Fibroblast of the conjunctiva (primary cell): ENCODE data around the gene PLEKHA4.
A peak's percentile ranks its signal among the peaks of the same experiment; 100 is the strongest.
"Not testable (repeated sequence)": the region's sequence is repeated elsewhere in the genome, so short reads cannot be mapped to it uniquely, and the experiment has no call there.

Experiments
- DNase-seq: peaks from one replicate; pipeline ENCODE4 v3.0.0-alpha.2; 2010; ENCODE audit warnings: low read depth

PLEKHA4 gene

DNA sequence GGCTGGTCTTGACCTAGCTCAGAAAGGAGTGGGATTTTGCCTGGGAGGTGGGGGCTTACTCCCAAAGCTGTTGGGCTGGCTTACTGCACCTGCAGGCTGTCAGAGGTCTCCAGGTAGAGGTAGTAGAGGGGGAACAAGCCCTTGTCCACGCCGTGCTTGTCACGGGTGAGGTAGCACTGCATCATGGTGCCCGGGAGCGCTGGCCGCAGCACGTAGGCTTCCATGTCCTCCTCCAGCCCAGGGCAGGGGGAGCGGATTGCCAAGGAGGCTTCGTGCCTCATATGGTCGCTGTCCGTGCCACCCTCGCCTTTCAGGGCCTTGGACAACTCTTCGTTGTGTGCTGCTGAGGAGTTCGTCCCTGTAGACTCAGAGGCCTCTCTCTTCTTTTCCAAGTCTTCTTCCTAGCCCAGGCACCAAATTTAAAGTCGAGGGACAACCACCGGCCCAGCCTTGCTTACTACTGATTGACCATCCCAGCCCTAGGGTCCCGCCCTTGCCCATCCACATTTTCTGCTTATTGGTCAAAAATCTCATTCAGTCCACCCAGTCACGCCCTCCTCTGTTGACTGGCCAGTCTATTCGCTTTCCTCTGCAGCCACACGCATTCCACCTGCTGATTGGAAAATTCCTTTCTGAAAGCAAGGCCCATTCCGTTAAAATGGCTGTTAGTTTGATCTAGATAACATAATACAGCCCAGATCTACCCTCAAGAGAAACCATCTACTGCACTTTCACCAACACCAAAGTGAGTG is 19.6 kb upstream of the PLEKHA4 start:
- DNase-seq = no peak

GRCh38 chr19:48883726-48884125 is 15.3 kb upstream of the PLEKHA4 start:
- DNase-seq = no peak

DNA sequence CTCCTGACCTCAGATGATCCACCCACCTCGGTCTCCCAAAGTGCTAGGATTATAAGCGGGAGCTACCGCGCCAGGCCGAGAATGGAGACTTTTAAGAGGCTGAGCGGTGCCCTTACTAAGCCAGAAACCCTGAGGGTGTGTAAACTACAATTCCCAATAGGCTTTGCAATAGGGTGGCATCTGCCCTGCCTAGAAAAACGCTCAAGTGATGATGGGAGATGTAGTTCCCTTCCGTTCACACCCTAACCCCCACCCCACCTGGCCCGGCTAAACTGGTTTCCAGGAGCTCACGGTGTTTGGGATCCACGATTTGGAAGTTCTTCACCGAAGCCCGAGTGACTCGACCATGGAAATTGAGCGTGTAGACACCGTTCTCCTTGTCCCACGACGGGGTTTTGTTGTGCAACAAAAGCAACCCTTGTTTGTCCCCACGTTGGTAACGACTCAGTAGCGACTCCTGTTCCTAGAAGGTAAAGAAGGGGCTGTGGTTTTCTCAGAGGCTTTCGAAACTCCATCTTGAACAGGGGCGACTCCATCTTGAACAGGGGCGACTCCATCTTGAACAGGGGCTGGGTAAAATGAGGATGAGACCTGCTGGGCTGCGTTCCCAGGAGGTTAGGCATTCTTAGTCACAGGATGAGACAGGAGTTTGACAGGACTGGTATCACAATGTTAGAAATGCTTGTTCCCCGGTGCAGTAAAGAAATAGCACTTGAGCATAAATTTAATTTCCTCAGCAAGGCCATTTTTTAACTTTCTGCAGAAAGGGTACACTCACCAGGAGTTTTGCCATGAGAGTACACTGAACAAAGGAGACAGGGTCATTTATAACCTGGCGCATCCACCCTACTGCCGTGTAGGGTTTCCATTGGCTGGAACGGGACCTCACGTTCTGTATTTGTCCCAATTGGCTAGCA is 13.6 kb upstream of the PLEKHA4 start:
- no peak for DNase-seq

DNA sequence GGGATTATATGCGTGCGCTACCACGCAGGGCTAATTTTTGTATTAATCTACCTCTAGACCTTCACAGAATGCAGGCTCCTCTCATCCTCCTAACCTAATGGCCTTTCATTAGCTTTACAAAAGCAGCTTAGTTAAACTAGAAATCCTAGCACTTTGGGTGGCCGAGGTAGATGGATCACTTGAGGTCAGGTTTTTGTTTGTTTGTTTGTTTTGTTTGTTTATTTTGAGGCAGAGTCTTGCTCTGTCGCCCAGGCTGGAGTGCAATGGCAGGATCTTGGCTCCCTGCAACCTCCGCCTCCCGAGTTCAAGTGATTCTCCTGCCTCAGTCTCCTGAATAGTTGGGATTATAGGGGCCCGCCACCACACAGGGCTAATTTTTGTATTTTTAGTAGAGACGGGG is 11.3 kb upstream of the PLEKHA4 start:
- not testable (repeated sequence) for DNase-seq

GRCh38 chr19:48879025-48879637 is 10.7 kb upstream of the PLEKHA4 start:
- no peak for DNase-seq

- DNase-seq = no peak
These were observed 10.0 kb upstream of the PLEKHA4 start for GRCh38 chr19:48878196-48879024.

DNA sequence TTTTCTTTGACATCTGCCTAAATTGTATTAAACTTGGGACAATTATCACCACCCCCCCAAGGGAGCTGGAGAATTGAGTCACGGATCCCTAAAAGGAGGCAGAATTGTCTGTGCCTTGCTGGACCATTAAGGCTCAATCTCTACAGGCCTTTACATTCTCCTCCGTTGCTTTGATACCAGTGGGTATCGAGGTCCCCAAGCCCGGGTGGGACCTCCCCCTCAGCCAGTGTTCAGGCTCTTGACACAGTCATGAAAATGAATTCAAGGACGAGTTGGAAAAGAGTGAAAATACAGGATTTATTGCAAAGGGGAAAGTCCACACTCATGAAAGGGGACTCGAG is 9.4 kb upstream of the PLEKHA4 start:
- DNase-seq = no peak

GRCh38 chr19:48876043-48876981 is 7.9 kb upstream of the PLEKHA4 start:
- DNase-seq = not testable (repeated sequence)

DNA sequence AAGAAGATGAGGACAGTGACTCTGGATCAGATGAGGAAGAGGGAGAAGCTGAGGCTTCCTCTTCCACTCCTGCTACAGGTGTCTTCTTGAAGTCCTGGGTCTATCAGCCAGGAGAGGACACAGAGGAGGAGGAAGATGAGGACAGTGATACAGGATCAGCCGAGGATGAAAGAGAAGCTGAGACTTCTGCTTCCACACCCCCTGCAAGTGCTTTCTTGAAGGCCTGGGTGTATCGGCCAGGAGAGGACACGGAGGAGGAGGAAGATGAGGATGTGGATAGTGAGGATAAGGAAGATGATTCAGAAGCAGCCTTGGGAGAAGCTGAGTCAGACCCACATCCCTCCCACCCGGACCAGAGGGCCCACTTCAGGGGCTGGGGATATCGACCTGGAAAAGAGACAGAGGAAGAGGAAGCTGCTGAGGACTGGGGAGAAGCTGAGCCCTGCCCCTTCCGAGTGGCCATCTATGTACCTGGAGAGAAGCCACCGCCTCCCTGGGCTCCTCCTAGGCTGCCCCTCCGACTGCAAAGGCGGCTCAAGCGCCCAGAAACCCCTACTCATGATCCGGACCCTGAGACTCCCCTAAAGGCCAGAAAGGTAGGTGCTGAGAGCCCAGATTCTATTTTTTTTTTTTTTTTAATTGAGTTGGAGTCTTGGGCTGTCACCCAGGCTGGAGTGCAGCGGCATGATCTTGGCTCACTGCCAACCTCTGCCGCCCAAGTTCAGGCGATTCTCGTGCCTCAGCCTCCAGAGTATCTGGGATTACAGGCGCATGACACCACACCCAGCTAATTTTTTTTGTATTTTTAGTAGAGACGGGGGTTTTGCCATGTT is 6.1 kb upstream of the PLEKHA4 start:
- DNase-seq = no peak

- no peak for DNase-seq
These were observed 5.3 kb upstream of the PLEKHA4 start for GRCh38 chr19:48873476-48874302.

- DNase-seq = peak; percentile 96
These were observed 4.6 kb upstream of the PLEKHA4 start for GRCh38 chr19:48872884-48873475.

- peak; percentile 97 for DNase-seq
These were observed 3.9 kb upstream of the PLEKHA4 start, which contains the start of gene PPP1R15A for GRCh38 chr19:48872182-48872883. Gene PPP1R15A, plus strand, starts transcription at chr19:48872421. Its CDS starts 813 bp downstream, at chr19:48873234.

DNA sequence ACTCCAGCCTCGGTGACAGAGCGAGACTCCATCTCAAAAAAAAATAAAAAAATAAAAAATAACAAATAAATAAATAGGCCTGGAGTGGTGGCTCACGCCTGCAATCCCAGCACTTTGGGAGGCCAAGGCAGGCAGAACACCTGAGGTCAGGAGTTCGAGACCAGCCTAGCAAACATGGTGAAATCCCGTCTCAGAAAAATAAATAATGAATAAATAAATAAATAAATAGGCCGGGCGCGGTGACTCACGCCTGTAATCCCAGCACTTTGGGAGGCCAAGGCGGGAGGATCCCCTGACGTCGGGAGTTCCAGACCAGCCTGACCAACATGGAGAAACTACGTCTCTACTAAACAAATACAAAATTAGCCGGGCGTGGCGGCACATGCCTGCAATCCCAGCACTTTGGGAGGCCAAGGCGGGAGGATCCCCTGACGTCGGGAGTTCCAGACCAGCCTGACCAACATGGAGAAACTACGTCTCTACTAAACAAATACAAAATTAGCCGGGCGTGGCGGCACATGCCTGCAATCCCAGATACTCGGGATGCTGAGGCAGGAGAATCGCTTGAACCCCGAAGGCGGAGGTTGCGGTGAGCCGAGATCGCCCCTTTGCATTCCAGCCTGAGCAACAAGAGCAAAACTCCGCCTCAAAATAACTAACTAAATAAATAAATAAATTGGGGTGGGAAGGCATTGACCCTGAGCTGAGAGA is 3.2 kb upstream of the PLEKHA4 start:
- not testable (repeated sequence) for DNase-seq

GRCh38 chr19:48870048-48870447 is 1.6 kb upstream of the PLEKHA4 start:
- no peak for DNase-seq

DNA sequence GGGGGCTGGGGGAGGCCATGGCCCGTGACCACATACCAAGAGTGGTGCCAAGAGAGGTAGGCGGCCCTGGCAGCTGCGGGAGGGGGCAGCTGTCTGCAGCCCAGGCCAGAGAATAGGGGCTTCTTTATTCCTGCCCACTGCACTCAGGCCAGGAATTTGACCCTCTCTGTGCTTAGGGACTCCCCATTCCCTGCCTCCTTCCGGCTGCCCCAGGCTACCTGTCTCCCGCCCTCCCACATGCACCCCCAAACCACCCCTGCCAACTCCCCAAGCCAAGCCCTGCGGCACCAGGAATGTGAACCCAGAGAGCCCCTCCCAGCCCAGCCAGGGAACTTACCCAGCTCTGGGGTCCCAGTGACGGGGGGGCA is 687 bp downstream of the PLEKHA4 start:
- DNase-seq = no peak

DNA sequence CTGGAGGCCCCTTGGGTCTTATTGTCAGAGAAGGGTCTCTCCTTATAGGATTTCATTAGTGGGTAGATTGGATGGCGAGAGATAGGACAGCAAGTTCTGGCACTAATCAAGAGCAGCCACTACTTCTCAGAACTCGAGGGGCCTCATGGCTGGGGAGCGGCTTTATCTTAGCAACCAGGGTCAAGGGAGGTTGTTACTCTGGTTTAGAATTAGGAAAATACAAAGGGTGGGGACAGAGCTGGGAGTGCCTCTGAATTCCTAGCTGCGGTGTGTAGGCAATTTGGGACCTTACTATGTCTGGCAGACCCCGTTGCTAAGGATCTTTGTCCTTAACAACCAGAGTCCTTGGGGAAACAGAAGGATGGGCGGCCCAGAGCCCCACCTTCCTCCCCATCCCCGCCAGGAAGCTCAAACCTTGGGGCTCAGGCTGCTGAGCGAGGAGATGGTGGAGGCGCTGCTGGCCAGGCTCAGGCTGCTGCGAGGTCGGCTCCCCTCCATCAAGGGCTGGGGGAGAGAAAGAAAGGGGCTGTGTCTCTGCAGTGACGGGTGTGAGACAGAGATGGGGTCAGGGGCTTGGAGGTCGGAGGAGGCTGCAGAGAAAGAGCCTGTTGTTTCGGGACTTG is 1.2 kb downstream of the PLEKHA4 start:
- DNase-seq = no peak

DNA sequence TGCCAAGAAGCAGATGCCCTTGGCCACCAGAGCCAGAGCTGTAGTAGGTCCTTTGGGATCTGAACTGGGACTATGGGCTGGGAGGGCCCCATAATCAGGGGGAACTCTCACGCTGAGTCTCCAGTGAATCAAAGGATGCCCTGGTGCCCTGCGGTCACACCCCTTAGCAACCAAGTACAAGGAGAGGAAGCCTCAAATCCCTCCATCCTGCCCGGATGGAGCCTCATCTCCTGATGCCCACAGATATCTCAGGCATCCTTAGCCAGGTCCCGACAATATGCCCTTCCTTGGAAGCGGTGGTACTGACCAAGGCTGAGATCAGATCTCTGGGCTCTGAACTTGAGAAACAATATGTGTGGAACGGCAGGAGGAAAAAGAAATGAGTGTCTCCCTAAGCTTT is 1.7 kb downstream of the PLEKHA4 start:
- no peak for DNase-seq
